ENCODE measurements around the gene TSPAN1.

DNA sequence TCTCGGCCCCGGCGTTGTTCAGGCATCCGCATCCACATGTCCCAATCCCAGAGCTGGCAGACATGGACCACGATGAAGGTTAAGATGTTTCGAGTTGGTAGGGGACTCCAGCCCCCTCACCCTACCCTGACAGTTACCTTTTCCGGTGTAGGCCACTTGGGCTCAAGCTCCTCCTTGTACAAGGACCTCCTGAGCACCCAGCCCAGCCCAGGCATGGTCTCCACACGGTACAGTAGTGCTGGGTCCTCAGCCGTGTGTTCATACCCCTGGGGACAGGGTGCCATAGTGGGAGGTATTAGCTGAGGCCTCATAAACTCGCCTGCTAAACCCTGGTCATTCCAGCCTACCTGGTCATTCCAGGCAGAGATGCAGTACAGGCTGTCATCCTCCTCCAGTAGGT lies 17.3 kb downstream of the TSPAN1 start:
- TF ChIP-seq, protein P1, sequence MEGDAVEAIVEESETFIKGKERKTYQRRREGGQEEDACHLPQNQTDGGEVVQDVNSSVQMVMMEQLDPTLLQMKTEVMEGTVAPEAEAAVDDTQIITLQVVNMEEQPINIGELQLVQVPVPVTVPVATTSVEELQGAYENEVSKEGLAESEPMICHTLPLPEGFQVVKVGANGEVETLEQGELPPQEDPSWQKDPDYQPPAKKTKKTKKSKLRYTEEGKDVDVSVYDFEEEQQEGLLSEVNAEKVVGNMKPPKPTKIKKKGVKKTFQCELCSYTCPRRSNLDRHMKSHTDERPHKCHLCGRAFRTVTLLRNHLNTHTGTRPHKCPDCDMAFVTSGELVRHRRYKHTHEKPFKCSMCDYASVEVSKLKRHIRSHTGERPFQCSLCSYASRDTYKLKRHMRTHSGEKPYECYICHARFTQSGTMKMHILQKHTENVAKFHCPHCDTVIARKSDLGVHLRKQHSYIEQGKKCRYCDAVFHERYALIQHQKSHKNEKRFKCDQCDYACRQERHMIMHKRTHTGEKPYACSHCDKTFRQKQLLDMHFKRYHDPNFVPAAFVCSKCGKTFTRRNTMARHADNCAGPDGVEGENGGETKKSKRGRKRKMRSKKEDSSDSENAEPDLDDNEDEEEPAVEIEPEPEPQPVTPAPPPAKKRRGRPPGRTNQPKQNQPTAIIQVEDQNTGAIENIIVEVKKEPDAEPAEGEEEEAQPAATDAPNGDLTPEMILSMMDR (IDR thresholded peaks at IDR 0.05), result no peak
- TF ChIP-seq POLR2A (IDR thresholded peaks at IDR 0.05), result no peak

Measured in heart left ventricle (tissue), 13 donors.